CD8-positive, alpha-beta memory T cell (primary cell): Measurements from ENCODE around the gene PRKG1. TPM values are rescaled to one million over a fixed set of nuclear protein-coding genes. Genes with fewer than 3 reads are reported as not detected.
A peak's percentile ranks its signal among the peaks of the same experiment; 100 is the strongest.

Source experiments
- CTCF ChIA-PET: fragments of 350-600 bp; sonication (Branson Sonifier 250); formaldehyde crosslinking; loops from one replicate; lab custom pipeline; 2021; ENCODE audit warnings: antibody characterized with exemption; lab: Charles Lee
- POLR2A ChIA-PET: fragments of 350-600 bp; sonication (Branson Sonifier 250); formaldehyde crosslinking; loops from one replicate; lab custom pipeline; 2021; ENCODE audit warnings: antibody characterized with exemption; lab: Charles Lee
- DNase-seq, 5 donors: peaks; one replicate each; pipeline versions ENCODE4 v3.0.0 to v3.0.0-alpha.2; 2020 to 2022; ENCODE audit warnings: mixed read lengths in 1 of 5
- H3K27ac ChIP-seq: one replicate; pipeline ENCODE4 v1.7.0; 2013; ENCODE audit warnings: low read depth, mild to moderate bottlenecking, low read length, moderate library complexity
- H3K27me3 ChIP-seq: 2 replicates; pipeline ENCODE4 v1.7.0; 2013; ENCODE audit warnings: low read length, mild to moderate bottlenecking; ENCODE audit not compliant: insufficient read depth, poor library complexity, severe bottlenecking
- H3K36me3 ChIP-seq: 2 replicates; pipeline ENCODE4 v1.7.0; 2013; ENCODE audit warnings: mild to moderate bottlenecking, low read length, moderate library complexity; ENCODE audit not compliant: insufficient read depth
- H3K4me1 ChIP-seq: 2 replicates; pipeline ENCODE4 v1.7.0; 2013; ENCODE audit warnings: mild to moderate bottlenecking, low read length, moderate library complexity; ENCODE audit not compliant: insufficient read depth
- H3K4me3 ChIP-seq: 2 replicates; pipeline ENCODE4 v1.7.0; 2013; ENCODE audit warnings: mild to moderate bottlenecking, low read length
- H3K9me3 ChIP-seq: 2 replicates; pipeline ENCODE4 v1.7.0; 2013; ENCODE audit warnings: mild to moderate bottlenecking, low read length
- H3K27ac Mint-ChIP-seq, 8 donors: one replicate each; pipeline ENCODE4 v1.8.0; 2020 to 2021; ENCODE audit warnings: mixed read lengths in 8 of 8, mild to moderate bottlenecking in 6 of 8, inconsistent platforms in 3 of 8, moderate library complexity in 3 of 8
- H3K27me3 Mint-ChIP-seq, 2 donors: one replicate each; pipeline ENCODE4 v1.8.0; 2020 to 2021; ENCODE audit warnings: mixed read lengths in 2 of 2, mild to moderate bottlenecking in 1 of 2, moderate library complexity in 1 of 2
- H3K36me3 Mint-ChIP-seq, 3 donors: one replicate each; pipeline ENCODE4 v1.8.0; 2020 to 2021; ENCODE audit warnings: mixed read lengths in 3 of 3, inconsistent platforms in 1 of 3, mild to moderate bottlenecking in 1 of 3
- H3K4me1 Mint-ChIP-seq, 3 donors: one replicate each; pipeline ENCODE4 v1.8.0; 2020 to 2021; ENCODE audit warnings: mixed read lengths in 3 of 3, inconsistent platforms in 1 of 3, mild to moderate bottlenecking in 1 of 3
- H3K4me3 Mint-ChIP-seq, 7 donors: one replicate each; pipeline ENCODE4 v1.8.0; 2020 to 2021; ENCODE audit warnings: mixed read lengths in 7 of 7, mild to moderate bottlenecking in 6 of 7, moderate library complexity in 4 of 7, inconsistent platforms in 2 of 7
- H3K9me3 Mint-ChIP-seq, 5 donors: one replicate each; pipeline ENCODE4 v1.8.0; 2020 to 2022; ENCODE audit warnings: mixed read lengths in 5 of 5, mild to moderate bottlenecking in 3 of 5, moderate library complexity in 2 of 5, inconsistent platforms in 1 of 5
- polyA plus RNA-seq: library from polyadenylated mRNA; unstranded; fragments of 300-500 nt; fragmentation: Illumina TruSeq; gene quantifications from one replicate; pipeline ENCODE4 v1.2.3, GENCODE V29; 2021
- total RNA-seq, 2 experiments: library from RNA; stranded (reverse); gene quantifications; one replicate each; pipeline ENCODE4 v1.2.3, GENCODE V29; 2021

PRKG1 gene
- total and polyA plus RNA-seq, 3 experiments from 2014 or later: not detected

DNA sequence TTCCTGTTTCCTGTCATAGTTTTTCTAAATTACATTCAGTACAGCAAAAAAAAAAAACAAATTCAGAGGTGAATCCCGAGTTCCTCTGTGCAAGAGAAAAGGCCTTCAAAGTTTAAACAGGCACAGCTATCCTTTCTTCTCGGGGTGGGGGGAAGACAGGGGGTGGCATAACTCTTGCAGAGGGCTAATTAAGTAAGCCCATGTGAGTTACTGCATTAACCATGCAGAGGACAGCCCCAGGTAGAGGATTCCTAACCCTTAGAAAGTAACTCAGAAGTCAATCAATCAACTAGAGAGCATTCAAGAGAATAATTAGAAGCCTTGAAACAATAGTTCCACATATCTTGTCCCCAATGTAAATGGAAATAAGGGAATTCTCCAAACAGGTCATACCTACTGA lies 454.2 kb downstream of the PRKG1 start:
- Mint-ChIP-seq H3K27me3 (peaks cover 0 to 1% of the 10 kb centered on the region in 2 donors), H3K4me3 (no peak overlapping the region), H3K9me3 (peaks cover 0 to 3% (median 0%) of the 10 kb centered on the region in 5 donors), H3K27ac (no peak overlapping the region), H3K36me3 (no peaks in the 10 kb centered on the region), H3K4me1 (no peaks in the 10 kb centered on the region)
- no peaks in the 10 kb centered on the region for H3K36me3 ChIP-seq
- no peak overlapping the region for H3K27ac ChIP-seq
- no peaks in the 10 kb centered on the region for H3K9me3 ChIP-seq
- H3K27me3 ChIP-seq: no peaks in the 10 kb centered on the region
- no peak for DNase-seq
- ChIA-PET CTCF (interaction anchor here (1.1 kb wide), 1 partner anchor 9 kb away, joined by 3 read pairs; no protein-coding TSS in a partner anchor), POLR2A (no interaction called here)
- H3K4me3 ChIP-seq: no peak overlapping the region
- H3K4me1 ChIP-seq: no peaks in the 10 kb centered on the region

- Mint-ChIP-seq H3K27me3 (peaks cover 0 to 1% of the 10 kb centered on the region in 2 donors), H3K4me3 (no peak overlapping the region), H3K36me3 (no peaks in the 10 kb centered on the region), H3K27ac (no peak overlapping the region), H3K4me1 (no peaks in the 10 kb centered on the region), H3K9me3 (peaks cover 0 to 3% (median 0%) of the 10 kb centered on the region in 5 donors)
- ChIA-PET POLR2A (no interaction called here), CTCF (no interaction called here)
- DNase-seq: no peak
- Histone ChIP-seq H3K27ac (no peak overlapping the region), H3K4me3 (no peak overlapping the region), H3K36me3 (no peaks in the 10 kb centered on the region), H3K4me1 (no peaks in the 10 kb centered on the region), H3K27me3 (no peaks in the 10 kb centered on the region), H3K9me3 (no peaks in the 10 kb centered on the region)
Measured at GRCh38 chr10:51530541-51530940, 456.3 kb downstream of the PRKG1 start.

DNA sequence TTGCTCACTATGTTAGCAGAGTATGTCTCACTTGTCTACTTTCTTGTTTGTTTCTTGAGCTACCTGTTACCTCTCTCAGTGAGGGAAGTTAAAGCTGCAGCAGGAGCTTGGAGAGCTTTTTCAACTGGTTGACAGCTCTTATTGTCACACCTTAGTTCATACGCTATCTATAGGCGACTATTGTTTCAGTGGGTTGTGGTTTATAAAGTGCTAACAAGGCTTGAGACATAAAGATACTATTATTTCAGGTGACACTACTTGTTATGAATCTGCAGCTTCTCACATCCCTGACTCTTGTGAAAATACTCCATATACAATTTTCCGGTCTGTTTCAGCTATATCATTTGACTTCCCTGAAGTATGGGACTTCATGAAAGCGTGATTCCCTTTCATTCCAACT lies 457.8 kb downstream of the PRKG1 start:
- Mint-ChIP-seq H3K27ac (no peak overlapping the region), H3K9me3 (peaks cover 0 to 3% (median 0%) of the 10 kb centered on the region in 5 donors), H3K27me3 (peaks cover 0 to 1% of the 10 kb centered on the region in 2 donors), H3K4me3 (no peak overlapping the region), H3K36me3 (no peaks in the 10 kb centered on the region), H3K4me1 (no peaks in the 10 kb centered on the region)
- no peaks in the 10 kb centered on the region for H3K27me3 ChIP-seq
- no peaks in the 10 kb centered on the region for H3K36me3 ChIP-seq
- ChIA-PET CTCF (no interaction called here), POLR2A (no interaction called here)
- H3K27ac ChIP-seq: no peak overlapping the region
- H3K9me3 ChIP-seq: no peaks in the 10 kb centered on the region
- DNase-seq: no peak
- H3K4me3 ChIP-seq: no peak overlapping the region
- no peaks in the 10 kb centered on the region for H3K4me1 ChIP-seq

DNA sequence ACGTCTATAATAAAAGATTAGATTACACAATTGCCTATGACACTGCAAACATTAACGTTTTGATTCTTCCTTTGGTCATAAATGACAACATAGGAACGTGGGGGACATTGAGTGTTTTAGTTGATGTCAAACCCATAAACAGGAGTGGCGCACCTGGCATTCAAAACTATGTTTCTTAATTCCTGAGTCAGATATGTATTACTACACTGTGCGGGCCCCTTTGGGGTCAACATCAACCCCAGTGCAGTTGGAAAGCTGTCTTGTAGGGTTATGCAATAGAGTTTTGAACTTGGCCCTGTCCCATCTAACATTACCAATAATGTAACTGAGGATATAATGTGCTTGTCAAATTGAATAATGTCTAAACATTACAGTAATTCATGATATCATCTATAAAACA lies 468.6 kb downstream of the PRKG1 start:
- Mint-ChIP-seq H3K27ac (no peak overlapping the region), H3K9me3 (no peaks in the 10 kb centered on the region), H3K4me1 (no peaks in the 10 kb centered on the region), H3K27me3 (no peaks in the 10 kb centered on the region), H3K4me3 (no peak overlapping the region), H3K36me3 (no peaks in the 10 kb centered on the region)
- CTCF ChIA-PET: no interaction called here
- no peaks in the 10 kb centered on the region for H3K4me1 ChIP-seq
- H3K27ac ChIP-seq: no peak overlapping the region
- no peaks in the 10 kb centered on the region for H3K36me3 ChIP-seq
- no peak for DNase-seq
- H3K9me3 ChIP-seq: no peaks in the 10 kb centered on the region
- H3K4me3 ChIP-seq: no peak overlapping the region
- POLR2A ChIA-PET: no interaction called here
- no peaks in the 10 kb centered on the region for H3K27me3 ChIP-seq

DNA sequence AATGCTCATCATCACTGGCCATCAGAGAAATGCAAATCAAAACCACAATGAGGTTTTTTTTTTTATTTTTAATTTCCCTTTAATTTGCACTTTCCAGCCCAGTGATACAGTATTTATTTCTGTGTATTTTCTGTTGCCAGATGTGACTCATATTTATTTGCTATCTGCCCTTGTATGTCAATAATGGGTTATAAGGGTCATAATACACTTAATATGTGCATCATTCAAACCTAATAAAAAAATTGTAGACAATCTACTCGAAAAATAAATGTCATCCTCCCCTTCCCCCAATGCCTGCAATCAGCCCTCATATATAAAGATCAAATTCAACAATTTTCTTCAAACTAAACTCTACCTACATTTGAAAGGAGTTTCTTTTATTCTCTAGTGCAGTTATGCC lies 470.6 kb downstream of the PRKG1 start:
- no peaks in the 10 kb centered on the region for H3K9me3 ChIP-seq
- no peak overlapping the region for H3K4me3 Mint-ChIP-seq
- H3K36me3 ChIP-seq: no peaks in the 10 kb centered on the region
- no peaks in the 10 kb centered on the region for H3K27me3 ChIP-seq
- no peaks in the 10 kb centered on the region for H3K4me1 ChIP-seq
- no peak overlapping the region for H3K27ac ChIP-seq
- ChIA-PET POLR2A (no interaction called here), CTCF (no interaction called here)
- DNase-seq: no peak
- H3K27ac Mint-ChIP-seq: peak overlapping the region in 1 of 8 donors; percentile 32
- no peaks in the 10 kb centered on the region for H3K27me3 Mint-ChIP-seq
- no peaks in the 10 kb centered on the region for H3K4me1 Mint-ChIP-seq
- no peaks in the 10 kb centered on the region for H3K9me3 Mint-ChIP-seq
- H3K36me3 Mint-ChIP-seq: no peaks in the 10 kb centered on the region
- no peak overlapping the region for H3K4me3 ChIP-seq

DNA sequence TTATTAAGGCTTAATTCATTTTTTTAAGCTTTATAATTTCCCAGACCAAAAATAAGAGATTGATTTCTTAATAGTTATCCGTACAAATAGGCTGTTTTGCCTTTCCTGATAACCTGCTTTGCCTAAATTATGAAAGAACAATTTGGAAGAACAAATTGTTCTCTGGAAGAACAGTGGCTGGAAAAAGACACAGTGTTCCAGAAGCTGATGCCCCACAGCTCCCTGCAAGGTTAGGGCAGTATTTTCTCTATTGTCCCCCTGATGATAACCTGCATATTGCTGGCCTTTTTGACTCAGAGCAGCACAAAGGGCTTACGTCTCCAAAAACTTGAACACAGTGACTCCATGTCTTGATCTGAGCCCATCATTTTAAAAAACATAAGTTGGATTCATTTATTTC lies 473.7 kb downstream of the PRKG1 start:
- POLR2A ChIA-PET: no interaction called here
- Mint-ChIP-seq H3K27me3 (no peaks in the 10 kb centered on the region), H3K9me3 (no peaks in the 10 kb centered on the region), H3K27ac (no peak overlapping the region), H3K4me1 (no peaks in the 10 kb centered on the region), H3K4me3 (no peak overlapping the region), H3K36me3 (no peaks in the 10 kb centered on the region)
- H3K36me3 ChIP-seq: no peaks in the 10 kb centered on the region
- no peak overlapping the region for H3K4me3 ChIP-seq
- no peaks in the 10 kb centered on the region for H3K27me3 ChIP-seq
- no peak for DNase-seq
- no peak overlapping the region for H3K27ac ChIP-seq
- CTCF ChIA-PET: interaction anchor here (0.6 kb wide), 1 partner anchor 1317 kb away, joined by 3 read pairs; no protein-coding TSS in a partner anchor
- H3K4me1 ChIP-seq: no peaks in the 10 kb centered on the region
- H3K9me3 ChIP-seq: no peaks in the 10 kb centered on the region

DNA sequence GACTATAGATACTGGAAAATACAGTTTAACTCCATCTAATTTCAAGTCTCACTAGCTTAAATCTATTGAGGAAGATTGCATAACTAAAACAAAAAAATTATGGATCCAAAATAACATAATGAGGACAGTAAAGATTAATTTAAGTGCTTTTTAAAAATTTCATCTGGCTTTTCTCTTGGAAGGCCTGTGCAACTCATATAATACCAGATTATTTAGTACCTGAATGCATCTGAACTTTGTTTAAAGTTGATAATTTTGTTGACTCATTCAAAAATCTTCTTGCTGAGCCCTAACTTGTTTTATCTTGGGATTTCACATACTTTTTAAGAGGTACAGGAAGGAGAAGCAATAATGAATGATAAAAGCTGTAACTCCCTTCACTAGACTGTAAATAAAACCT lies 478.6 kb downstream of the PRKG1 start:
- no peak for DNase-seq
- Mint-ChIP-seq H3K36me3 (no peaks in the 10 kb centered on the region), H3K4me3 (no peak overlapping the region), H3K27me3 (no peaks in the 10 kb centered on the region), H3K9me3 (peaks cover 0 to 3% (median 0%) of the 10 kb centered on the region in 5 donors), H3K4me1 (no peaks in the 10 kb centered on the region), H3K27ac (no peak overlapping the region)
- no peaks in the 10 kb centered on the region for H3K4me1 ChIP-seq
- no peaks in the 10 kb centered on the region for H3K36me3 ChIP-seq
- ChIA-PET CTCF (no interaction called here), POLR2A (no interaction called here)
- H3K9me3 ChIP-seq: no peaks in the 10 kb centered on the region
- H3K27ac ChIP-seq: no peak overlapping the region
- H3K4me3 ChIP-seq: no peak overlapping the region
- H3K27me3 ChIP-seq: no peaks in the 10 kb centered on the region

GRCh38 chr10:51564896-51565510 lies 490.7 kb downstream of the PRKG1 start:
- POLR2A ChIA-PET: no interaction called here
- CTCF ChIA-PET: no interaction called here
- no peak overlapping the region for H3K4me3 Mint-ChIP-seq
- H3K4me1 Mint-ChIP-seq: no peaks in the 10 kb centered on the region
- no peaks in the 10 kb centered on the region for H3K9me3 Mint-ChIP-seq
- Histone ChIP-seq H3K36me3 (no peaks in the 10 kb centered on the region), H3K4me1 (no peaks in the 10 kb centered on the region), H3K27ac (no peak overlapping the region), H3K4me3 (no peak overlapping the region), H3K9me3 (no peaks in the 10 kb centered on the region), H3K27me3 (no peaks in the 10 kb centered on the region)
- H3K27me3 Mint-ChIP-seq: peaks cover 0 to 2% of the 10 kb centered on the region in 2 donors
- DNase-seq: no peak
- H3K36me3 Mint-ChIP-seq: no peaks in the 10 kb centered on the region
- no peak overlapping the region for H3K27ac Mint-ChIP-seq
